Spinal cord (tissue), 10 donors: ENCODE data around the gene NRG3. TPM values are rescaled to one million over a fixed set of nuclear protein-coding genes. Genes with fewer than 3 reads are reported as not detected.

ENCODE experiments used
- DNase-seq, 6 donors: peaks; one replicate each; pipeline versions ENCODE4 v3.0.0 to v3.0.0-alpha.2; 2013 to 2015; ENCODE audit warnings: low spot score in 6 of 6, low read depth in 4 of 6
- H3K27ac ChIP-seq: one replicate; pipeline ENCODE4 v1.5.1; 2013; ENCODE audit warnings: low read depth, low read length, control low read depth
- H3K27me3 ChIP-seq: one replicate; pipeline ENCODE4 v1.6.1; 2013; ENCODE audit warnings: low read length; ENCODE audit not compliant: control insufficient read depth, insufficient read depth
- H3K36me3 ChIP-seq: one replicate; pipeline ENCODE4 v1.6.1; 2013; ENCODE audit warnings: low read length; ENCODE audit not compliant: control insufficient read depth, insufficient read depth
- H3K4me1 ChIP-seq: one replicate; pipeline ENCODE4 v1.6.1; 2013; ENCODE audit warnings: low read length; ENCODE audit not compliant: control insufficient read depth, insufficient read depth
- H3K4me3 ChIP-seq: one replicate; pipeline ENCODE4 v1.5.1; 2013; ENCODE audit warnings: low read depth, low read length, control low read depth
- H3K9me3 ChIP-seq: one replicate; pipeline ENCODE4 v1.6.1; 2013; ENCODE audit warnings: low read length; ENCODE audit not compliant: control insufficient read depth, insufficient read depth
- WGBS: methylation state at CpG from one replicate; pipeline ENCODE4 v1.1.5; 2013; ENCODE audit warnings: missing lambda C conversion rate; ENCODE audit not compliant: insufficient coverage; 5-methylcytosine and 5-hydroxymethylcytosine counted together
- polyA plus RNA-seq, 2 donors: library from polyadenylated mRNA; unstranded; fragments of 120-200 nt; gene quantifications; one replicate each; pipeline ENCODE4 v1.2.1, GENCODE V29; 2013; ENCODE audit not compliant: insufficient read length in 2 of 2
- total RNA-seq, 2 donors: library from RNA; depleted of rRNA in 1 of 2; stranded (reverse); fragments of 120-200 nt in 1 of 2; fragments of >200 nt in 1 of 2; gene quantifications; one replicate each; pipeline versions ENCODE4 v1.2.3 to v1.2.4, GENCODE V29; 2013 to 2014
- donor health status: healthy.

Gene NRG3
- total and polyA plus RNA-seq, 4 donors, result 10.2 to 53.9 (median 33.6) TPM

DNA sequence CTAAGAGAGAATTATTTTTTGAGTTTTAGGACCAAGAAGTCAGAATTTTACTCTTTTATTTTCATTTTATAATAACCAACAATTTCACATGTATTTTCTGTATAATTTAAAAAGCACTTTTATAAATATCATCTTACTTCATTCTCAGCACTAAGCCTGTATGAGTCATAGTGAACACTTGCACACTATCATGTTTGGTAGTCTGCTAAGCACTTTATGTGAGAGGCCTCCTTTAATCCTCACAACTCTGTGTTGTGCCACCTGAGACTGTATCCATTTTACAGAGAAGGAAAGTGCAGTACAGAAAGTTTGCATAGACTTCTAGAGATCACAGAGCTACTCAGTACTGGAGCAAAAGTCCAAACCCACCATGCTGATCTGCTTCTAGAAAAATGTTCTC is 939.6 kb downstream of the NRG3 start:
- Histone ChIP-seq H3K27me3 (no peaks in the 10 kb centered on the region), H3K36me3 (no peaks in the 10 kb centered on the region), H3K4me1 (peaks cover 10% of the 10 kb centered on the region), H3K4me3 (no peak overlapping the region), H3K27ac (no peak overlapping the region), H3K9me3 (no peaks in the 10 kb centered on the region)
- no peak for DNase-seq

GRCh38 chr10:82815680-82816079 is 940.7 kb downstream of the NRG3 start:
- no peak overlapping the region for H3K27ac ChIP-seq
- peaks cover 10% of the 10 kb centered on the region for H3K4me1 ChIP-seq
- no peak for DNase-seq
- H3K36me3 ChIP-seq, result no peaks in the 10 kb centered on the region
- H3K4me3 ChIP-seq, result no peak overlapping the region
- WGBS, result 96% methylated on average over 7 of the region's 7 CpGs
- no peaks in the 10 kb centered on the region for H3K9me3 ChIP-seq
- H3K27me3 ChIP-seq, result no peaks in the 10 kb centered on the region

GRCh38 chr10:82817676-82818422 is 942.9 kb downstream of the NRG3 start:
- H3K36me3 ChIP-seq, result no peaks in the 10 kb centered on the region
- H3K4me1 ChIP-seq, result peaks cover 14% of the 10 kb centered on the region
- WGBS, result 48% methylated on average over 4 of the region's 6 CpGs
- H3K4me3 ChIP-seq, result no peak overlapping the region
- H3K9me3 ChIP-seq, result no peaks in the 10 kb centered on the region
- DNase-seq, result peak in 4 of 6 donors; percentile 19 to 63 (median 46)
- H3K27ac ChIP-seq, result peak overlapping the region; percentile 62
- no peaks in the 10 kb centered on the region for H3K27me3 ChIP-seq

- WGBS, result 50% methylated on average over 1 of the region's 2 CpGs
- no peak for DNase-seq
- no peaks in the 10 kb centered on the region for H3K9me3 ChIP-seq
- peaks cover 14% of the 10 kb centered on the region for H3K4me1 ChIP-seq
- H3K36me3 ChIP-seq, result no peaks in the 10 kb centered on the region
- no peak overlapping the region for H3K27ac ChIP-seq
- H3K4me3 ChIP-seq, result no peak overlapping the region
- H3K27me3 ChIP-seq, result no peaks in the 10 kb centered on the region
Observed at GRCh38 chr10:82821043-82821442, 946.0 kb downstream of the NRG3 start.

DNA sequence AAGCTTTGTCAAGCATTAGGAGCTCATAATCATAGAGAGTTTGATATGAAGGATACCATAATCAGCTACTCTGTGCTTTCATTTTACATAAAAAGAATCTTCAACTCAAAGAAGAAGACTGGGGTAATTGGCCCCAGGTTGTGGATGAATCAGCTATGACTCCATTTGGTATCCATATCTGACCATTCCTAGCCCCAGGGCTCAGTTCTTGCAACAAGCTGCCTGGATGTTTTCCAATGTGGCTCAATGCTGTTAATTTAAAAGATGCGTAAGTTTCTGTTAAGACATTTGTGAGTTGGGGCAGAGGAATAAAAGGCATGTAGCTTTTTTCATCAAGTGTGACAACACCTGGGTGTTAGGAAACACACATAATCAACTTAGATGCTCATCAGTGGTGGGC is 951.1 kb downstream of the NRG3 start:
- Histone ChIP-seq H3K27ac (no peak overlapping the region), H3K27me3 (no peaks in the 10 kb centered on the region), H3K9me3 (no peaks in the 10 kb centered on the region), H3K4me3 (no peak overlapping the region), H3K36me3 (no peaks in the 10 kb centered on the region), H3K4me1 (peaks cover 4% of the 10 kb centered on the region)
- peak in 1 of 6 donors; percentile 35 for DNase-seq
- no CpG with 5 or more reads among the region's 1 CpG for WGBS

- H3K27ac ChIP-seq, result no peak overlapping the region
- no peak overlapping the region for H3K4me3 ChIP-seq
- H3K27me3 ChIP-seq, result no peaks in the 10 kb centered on the region
- no peaks in the 10 kb centered on the region for H3K4me1 ChIP-seq
- 80% methylated on average over 1 of the region's 4 CpGs for WGBS
- H3K9me3 ChIP-seq, result no peaks in the 10 kb centered on the region
- DNase-seq, result no peak
- H3K36me3 ChIP-seq, result no peaks in the 10 kb centered on the region
Observed at GRCh38 chr10:82827901-82828300, 952.9 kb downstream of the NRG3 start.

DNA sequence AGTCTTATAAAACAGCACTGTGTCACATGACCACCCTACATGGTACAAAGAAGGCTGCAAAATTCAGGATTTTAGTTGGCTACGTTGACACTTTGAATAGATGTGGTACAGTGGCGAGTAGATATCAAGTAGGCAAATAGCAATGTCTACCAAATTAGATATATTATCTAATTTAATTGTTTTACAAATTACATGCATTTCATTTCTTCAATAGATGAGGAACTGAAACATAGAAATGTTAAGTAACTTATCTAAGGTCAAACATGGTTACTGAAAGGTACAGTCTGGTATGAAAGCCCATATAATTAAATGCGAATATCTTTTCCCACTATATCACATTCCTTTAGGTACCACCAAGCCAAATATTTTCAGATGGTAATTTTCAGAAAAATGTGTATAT is 972.2 kb downstream of the NRG3 start:
- WGBS, result no CpG with 5 or more reads among the region's 3 CpGs
- no peak overlapping the region for H3K27ac ChIP-seq
- H3K4me3 ChIP-seq, result no peak overlapping the region
- no peak for DNase-seq
- H3K9me3 ChIP-seq, result no peaks in the 10 kb centered on the region
- no peaks in the 10 kb centered on the region for H3K4me1 ChIP-seq
- no peaks in the 10 kb centered on the region for H3K36me3 ChIP-seq
- H3K27me3 ChIP-seq, result no peaks in the 10 kb centered on the region

DNA sequence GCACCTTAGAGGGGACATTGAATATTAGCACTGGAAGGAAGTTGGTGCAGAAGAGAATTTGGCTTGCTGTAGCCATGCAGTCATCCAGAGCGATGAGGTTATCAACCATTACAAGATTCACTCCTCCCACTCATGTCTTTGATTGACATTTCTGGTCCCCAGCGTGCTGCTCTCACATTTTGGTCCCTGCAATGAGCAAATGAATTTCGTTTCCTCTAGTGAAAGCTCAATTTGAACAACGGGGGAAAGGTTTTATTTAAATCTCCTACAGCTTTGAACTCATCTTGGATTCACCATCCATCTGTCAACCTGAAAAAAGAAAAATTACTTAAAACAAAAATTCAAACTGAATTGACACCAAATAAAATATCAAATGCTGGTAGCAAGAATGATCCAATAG is 975.2 kb downstream of the NRG3 start:
- H3K4me1 ChIP-seq, result no peaks in the 10 kb centered on the region
- no peak overlapping the region for H3K4me3 ChIP-seq
- H3K27ac ChIP-seq, result no peak overlapping the region
- no peaks in the 10 kb centered on the region for H3K36me3 ChIP-seq
- 100% methylated on average over 1 of the region's 4 CpGs for WGBS
- no peaks in the 10 kb centered on the region for H3K9me3 ChIP-seq
- H3K27me3 ChIP-seq, result no peaks in the 10 kb centered on the region
- no peak for DNase-seq

GRCh38 chr10:82856957-82857613 is 982.1 kb downstream of the NRG3 start:
- Histone ChIP-seq H3K27ac (no peak overlapping the region), H3K4me1 (no peaks in the 10 kb centered on the region), H3K4me3 (no peak overlapping the region), H3K9me3 (no peaks in the 10 kb centered on the region), H3K27me3 (no peaks in the 10 kb centered on the region), H3K36me3 (no peaks in the 10 kb centered on the region)
- no peak for DNase-seq
- WGBS, result no CpG with 5 or more reads among the region's 3 CpGs

- Histone ChIP-seq H3K4me3 (no peak overlapping the region), H3K27me3 (no peaks in the 10 kb centered on the region), H3K36me3 (no peaks in the 10 kb centered on the region), H3K9me3 (no peaks in the 10 kb centered on the region), H3K4me1 (no peaks in the 10 kb centered on the region), H3K27ac (no peak overlapping the region)
- DNase-seq, result no peak
- WGBS, result no CpG with 5 or more reads among the region's 2 CpGs
Observed at GRCh38 chr10:82861889-82862288, 986.9 kb downstream of the NRG3 start.
